ENCODE data around the gene TUBB2B. TPM values are rescaled to one million over a fixed set of nuclear protein-coding genes. Genes with fewer than 3 reads are reported as not detected.

TUBB2B gene
- 33.4 TPM for polyA plus RNA-seq (2012; ENCODE audit: low read depth, missing spikeins)

DNA sequence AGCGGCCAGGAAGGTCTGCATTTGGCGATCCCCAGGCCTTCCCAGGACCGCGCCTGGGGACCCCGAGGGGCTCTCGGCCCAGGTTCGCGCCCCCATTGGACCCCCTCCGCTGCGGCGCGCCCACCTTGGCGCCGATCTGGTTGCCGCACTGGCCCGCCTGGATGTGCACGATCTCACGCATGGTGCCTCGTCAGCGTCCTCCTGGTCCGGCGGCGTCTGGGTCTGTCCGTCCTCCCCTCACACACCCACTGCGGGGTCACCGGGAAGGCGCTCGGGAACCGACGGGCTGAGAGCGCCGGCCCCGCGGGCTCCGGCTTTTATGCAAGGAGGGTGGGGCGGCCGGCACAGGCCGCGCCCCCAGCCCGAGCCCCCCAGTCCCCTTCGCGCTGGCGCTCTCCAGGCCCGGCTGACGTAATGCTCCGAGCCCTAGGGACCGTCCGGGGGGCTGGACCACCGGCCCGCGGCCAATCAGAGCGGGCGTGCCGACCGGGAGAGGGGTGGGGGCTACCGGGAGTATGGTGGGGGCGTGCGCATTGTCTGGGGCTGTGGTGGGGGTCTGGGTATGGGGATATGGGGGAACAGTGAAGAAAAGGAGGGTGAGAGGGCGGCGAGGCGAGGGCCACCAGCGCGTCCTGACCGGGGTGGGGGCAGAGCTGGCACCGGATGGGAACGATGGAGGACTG is at the start of gene TUBB2B:
Gene TUBB2B, minus strand, starts transcription at position 291 of the 683 bp plus-strand sequence. Its CDS starts 110 bp downstream, at position 181.
- DNase-seq (ENCODE audit: insufficient read length, low spot score), result no peak
- TF ChIP-seq POLR2AphosphoS5 (IDR thresholded peaks at IDR 0.05; ENCODE audit: low read depth, low read length) (no peak), SPI1 (IDR thresholded peaks at IDR 0.05; ENCODE audit: low read depth, low read length) (no peak), PAX5 (IDR thresholded peaks at IDR 0.05; ENCODE audit: insufficient read depth, low read length, severe bottlenecking) (no peak), TAF1 (IDR thresholded peaks at IDR 0.05; ENCODE audit: low read depth, low read length) (no peak), POU2F2 (IDR thresholded peaks at IDR 0.05; ENCODE audit: low read depth, low read length) (no peak), POLR2A (IDR thresholded peaks at IDR 0.05; ENCODE audit: low read depth, low read length) (no peak)
- FAIRE-seq, result peak; percentile 26

DNA sequence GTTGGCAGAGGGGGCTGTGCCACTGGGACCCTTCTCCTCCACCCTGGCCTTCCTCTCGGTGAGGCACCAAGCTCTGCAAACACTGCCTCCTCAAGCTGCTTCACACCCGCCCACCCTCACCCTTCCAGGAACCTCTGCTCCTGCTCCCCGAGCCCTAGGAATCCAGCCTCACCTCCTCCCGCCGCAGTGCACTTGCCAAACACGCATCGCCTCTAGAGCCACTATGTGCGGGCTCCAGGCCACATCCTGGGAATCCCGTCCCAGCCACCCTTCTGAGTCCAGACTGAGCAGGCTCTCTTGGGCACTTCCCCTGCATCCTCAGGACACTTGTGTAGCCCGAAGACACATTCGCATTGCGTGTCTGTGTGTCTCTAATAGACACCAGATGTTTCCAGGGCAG is 49.8 kb upstream of the TUBB2B start:
- TF ChIP-seq POLR2AphosphoS5 (IDR thresholded peaks at IDR 0.05; ENCODE audit: low read depth, low read length), result no peak
- TF ChIP-seq POU2F2 (IDR thresholded peaks at IDR 0.05; ENCODE audit: low read depth, low read length), result no peak
- no peak for TF ChIP-seq POLR2A (IDR thresholded peaks at IDR 0.05; ENCODE audit: low read depth, low read length)
- DNase-seq (ENCODE audit: insufficient read length, low spot score) (no peak), FAIRE-seq (no peak)

DNA sequence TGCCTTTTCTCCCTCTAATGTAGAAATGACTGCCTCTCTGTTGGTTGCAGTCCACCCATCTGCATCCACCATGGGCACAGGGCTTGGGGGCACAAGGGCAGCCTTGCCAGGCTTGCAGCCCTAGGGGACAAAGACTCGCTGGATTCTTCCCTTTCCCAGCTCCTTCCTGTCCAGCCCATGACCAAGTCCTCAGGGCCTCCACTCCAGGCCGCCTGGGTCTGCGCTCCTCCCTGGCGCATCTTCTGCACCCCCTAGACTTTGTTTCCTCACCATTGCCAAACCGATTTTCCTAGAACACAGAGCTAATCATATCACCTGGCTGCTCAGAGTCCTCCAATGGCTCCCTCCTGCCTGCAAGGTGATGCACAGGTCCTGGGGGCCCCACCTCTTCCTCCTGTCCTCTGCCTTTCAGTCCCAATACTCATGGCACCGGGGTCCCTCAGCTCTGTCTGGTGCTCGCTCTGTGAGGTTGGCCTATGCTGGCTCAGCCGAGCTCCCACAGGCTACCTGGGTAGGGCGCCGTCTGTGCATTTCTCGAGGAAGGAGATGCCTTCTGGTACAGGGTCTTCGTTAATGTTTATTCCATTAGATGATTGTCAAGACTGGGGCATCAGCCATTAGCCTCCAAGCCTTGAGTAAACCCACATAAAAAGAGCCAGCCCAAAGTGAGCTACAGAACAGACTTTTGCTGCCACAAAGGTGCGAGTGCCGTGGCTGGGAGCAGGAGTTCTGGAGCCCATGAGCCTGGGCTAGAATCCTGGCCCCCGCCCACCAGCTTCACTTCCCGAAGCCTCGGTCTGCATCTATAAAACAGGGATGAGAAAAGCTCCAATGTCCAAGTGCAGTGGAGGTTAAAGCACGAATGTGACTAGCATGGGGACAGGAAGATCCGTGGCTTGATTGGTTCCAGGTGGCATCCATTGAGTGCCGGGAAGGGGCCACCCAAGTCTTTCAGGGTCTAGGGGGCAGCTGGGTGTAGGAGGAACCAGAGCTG is 49.0 kb upstream of the TUBB2B start:
- TF ChIP-seq TAF1 (IDR thresholded peaks at IDR 0.05; ENCODE audit: low read depth, low read length) (no peak), POLR2A (IDR thresholded peaks at IDR 0.05; ENCODE audit: low read depth, low read length) (no peak), SPI1 (IDR thresholded peaks at IDR 0.05; ENCODE audit: low read depth, low read length) (no peak), PAX5 (IDR thresholded peaks at IDR 0.05; ENCODE audit: insufficient read depth, low read length, severe bottlenecking) (no peak), POU2F2 (IDR thresholded peaks at IDR 0.05; ENCODE audit: low read depth, low read length) (no peak), POLR2AphosphoS5 (IDR thresholded peaks at IDR 0.05; ENCODE audit: low read depth, low read length) (no peak)
- FAIRE-seq (no peak), DNase-seq (ENCODE audit: insufficient read length, low spot score) (no peak)

DNA sequence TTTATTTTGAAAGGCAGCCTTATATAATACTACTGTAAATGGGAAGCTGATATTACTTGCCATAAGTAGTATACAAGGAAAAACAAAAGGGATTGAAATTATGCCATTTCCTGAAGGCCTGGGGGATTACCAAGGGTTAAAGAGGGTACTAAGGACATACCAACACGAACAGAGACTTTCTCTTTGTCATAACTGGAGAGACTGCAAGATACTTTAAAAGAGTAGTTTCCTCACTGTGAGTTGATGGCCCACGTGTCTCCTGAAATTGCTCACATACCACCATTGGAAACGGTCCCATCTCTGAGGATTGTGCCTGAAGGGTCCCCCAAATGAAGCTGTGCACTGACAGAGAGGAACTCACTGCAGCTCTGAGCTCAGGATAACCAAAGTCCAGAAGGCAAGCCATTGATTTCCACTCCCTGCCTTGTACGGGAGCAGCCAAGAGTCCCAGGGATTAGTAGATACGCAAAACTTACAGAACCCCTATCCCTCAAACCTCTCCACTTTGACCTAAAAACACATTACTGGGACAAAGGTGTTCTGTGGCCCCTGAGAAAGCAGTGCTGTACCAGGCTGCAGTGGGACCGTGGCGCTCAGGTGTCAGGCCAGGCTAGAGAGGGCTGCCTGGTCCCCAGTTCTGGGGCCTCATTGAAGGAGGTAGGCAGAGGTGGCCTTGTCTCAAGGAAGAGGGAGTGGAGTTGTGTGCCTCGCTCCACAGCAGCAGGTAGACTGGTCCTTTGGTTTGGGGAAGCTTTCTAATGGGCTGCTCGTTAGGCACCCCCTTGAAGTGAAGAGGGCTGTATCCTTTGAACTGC is 46.5 kb upstream of the TUBB2B start:
- TF ChIP-seq TAF1 (IDR thresholded peaks at IDR 0.05; ENCODE audit: low read depth, low read length) (no peak), PAX5 (IDR thresholded peaks at IDR 0.05; ENCODE audit: insufficient read depth, low read length, severe bottlenecking) (no peak), POLR2AphosphoS5 (IDR thresholded peaks at IDR 0.05; ENCODE audit: low read depth, low read length) (no peak), POU2F2 (IDR thresholded peaks at IDR 0.05; ENCODE audit: low read depth, low read length) (no peak), POLR2A (IDR thresholded peaks at IDR 0.05; ENCODE audit: low read depth, low read length) (no peak), SPI1 (IDR thresholded peaks at IDR 0.05; ENCODE audit: low read depth, low read length) (no peak)
- no peak for FAIRE-seq
- DNase-seq (ENCODE audit: insufficient read length, low spot score), result no peak

DNA sequence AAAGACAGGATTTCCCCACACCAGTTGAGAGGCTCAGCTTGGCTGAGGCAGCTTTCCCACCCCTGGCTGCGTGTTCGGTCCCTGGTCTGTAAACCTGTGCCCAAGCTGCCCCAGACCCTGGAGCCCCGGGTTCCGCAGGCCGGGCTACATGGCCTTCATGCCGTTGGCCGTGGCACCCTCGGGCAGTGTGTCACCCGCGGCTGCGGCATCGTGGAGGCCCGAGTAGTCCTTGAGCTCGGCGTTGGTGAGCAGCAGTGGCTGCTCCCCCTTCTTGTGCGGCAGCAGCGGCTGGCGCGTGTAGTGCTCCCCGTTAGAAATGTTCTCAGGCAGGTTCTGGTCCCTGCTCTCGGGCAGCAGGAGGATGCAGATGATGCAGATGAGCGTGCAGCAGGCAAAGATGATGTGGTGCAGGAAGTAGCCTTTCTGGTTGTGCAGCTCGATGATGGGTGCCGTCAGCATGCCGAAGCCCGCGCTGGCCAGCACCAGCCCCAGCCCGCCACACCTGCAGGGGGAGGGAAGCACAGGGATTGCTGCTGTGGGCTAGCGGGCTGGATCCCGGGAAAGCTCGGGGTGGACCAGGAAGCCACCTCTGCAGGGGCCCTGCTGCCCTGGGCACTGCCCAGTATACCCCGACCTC is 45.6 kb upstream of the TUBB2B start:
- no peak for FAIRE-seq
- no peak for TF ChIP-seq PAX5 (IDR thresholded peaks at IDR 0.05; ENCODE audit: insufficient read depth, low read length, severe bottlenecking)
- no peak for TF ChIP-seq TAF1 (IDR thresholded peaks at IDR 0.05; ENCODE audit: low read depth, low read length)
- TF ChIP-seq POLR2AphosphoS5 (IDR thresholded peaks at IDR 0.05; ENCODE audit: low read depth, low read length), result no peak
- TF ChIP-seq POLR2A (IDR thresholded peaks at IDR 0.05; ENCODE audit: low read depth, low read length), result no peak
- TF ChIP-seq SPI1 (IDR thresholded peaks at IDR 0.05; ENCODE audit: low read depth, low read length), result no peak
- no peak for TF ChIP-seq POU2F2 (IDR thresholded peaks at IDR 0.05; ENCODE audit: low read depth, low read length)
- no peak for DNase-seq (ENCODE audit: insufficient read length, low spot score)

DNA sequence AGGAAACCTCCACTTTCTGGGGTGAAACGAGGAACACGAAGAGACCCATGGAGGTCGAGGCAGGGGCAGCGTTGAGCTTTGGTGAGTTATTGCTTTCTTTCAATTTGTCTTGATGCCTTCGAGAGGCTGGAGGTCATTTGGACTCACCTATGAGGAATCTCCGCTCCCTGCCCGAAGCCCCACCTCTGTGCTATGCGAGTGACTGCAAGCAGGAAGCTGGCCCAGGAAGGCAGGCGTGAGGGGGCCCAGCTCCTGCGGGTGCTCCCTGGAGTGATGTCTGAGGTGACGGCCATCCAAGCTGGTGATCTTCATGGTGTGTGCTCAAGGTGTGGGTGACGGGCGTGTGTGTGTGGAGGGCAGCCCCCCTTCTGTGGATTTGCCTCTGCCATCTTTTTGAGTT is 44.3 kb upstream of the TUBB2B start:
- no peak for TF ChIP-seq POU2F2 (IDR thresholded peaks at IDR 0.05; ENCODE audit: low read depth, low read length)
- no peak for TF ChIP-seq PAX5 (IDR thresholded peaks at IDR 0.05; ENCODE audit: insufficient read depth, low read length, severe bottlenecking)
- no peak for TF ChIP-seq POLR2AphosphoS5 (IDR thresholded peaks at IDR 0.05; ENCODE audit: low read depth, low read length)
- TF ChIP-seq TAF1 (IDR thresholded peaks at IDR 0.05; ENCODE audit: low read depth, low read length), result no peak
- no peak for TF ChIP-seq SPI1 (IDR thresholded peaks at IDR 0.05; ENCODE audit: low read depth, low read length)
- no peak for TF ChIP-seq POLR2A (IDR thresholded peaks at IDR 0.05; ENCODE audit: low read depth, low read length)
- FAIRE-seq (no peak), DNase-seq (ENCODE audit: insufficient read length, low spot score) (no peak)

DNA sequence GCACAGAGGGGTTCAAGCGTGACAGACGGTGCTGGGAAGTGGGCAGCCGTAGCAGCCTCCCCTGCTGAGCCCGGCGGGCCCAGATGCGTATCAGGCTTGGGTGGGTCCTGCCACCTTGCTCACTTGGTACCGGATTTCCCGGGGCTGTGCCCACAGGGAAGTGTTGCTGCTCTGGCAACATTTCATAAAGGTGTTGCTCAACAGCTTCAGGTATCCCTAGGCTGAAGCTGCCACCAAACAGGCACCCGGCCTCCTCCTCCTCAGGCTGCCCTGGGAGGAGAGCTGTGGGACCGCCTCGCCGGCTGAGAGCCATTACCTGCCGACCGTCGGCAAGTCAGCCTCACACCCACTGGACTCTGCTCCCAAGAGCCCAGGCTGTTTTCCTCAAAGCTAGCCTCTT is 42.8 kb upstream of the TUBB2B start:
- no peak for DNase-seq (ENCODE audit: insufficient read length, low spot score)
- TF ChIP-seq TAF1 (IDR thresholded peaks at IDR 0.05; ENCODE audit: low read depth, low read length) (no peak), POU2F2 (IDR thresholded peaks at IDR 0.05; ENCODE audit: low read depth, low read length) (no peak), SPI1 (IDR thresholded peaks at IDR 0.05; ENCODE audit: low read depth, low read length) (no peak), POLR2AphosphoS5 (IDR thresholded peaks at IDR 0.05; ENCODE audit: low read depth, low read length) (no peak), PAX5 (IDR thresholded peaks at IDR 0.05; ENCODE audit: insufficient read depth, low read length, severe bottlenecking) (no peak), POLR2A (IDR thresholded peaks at IDR 0.05; ENCODE audit: low read depth, low read length) (no peak)
- FAIRE-seq, result no peak

DNA sequence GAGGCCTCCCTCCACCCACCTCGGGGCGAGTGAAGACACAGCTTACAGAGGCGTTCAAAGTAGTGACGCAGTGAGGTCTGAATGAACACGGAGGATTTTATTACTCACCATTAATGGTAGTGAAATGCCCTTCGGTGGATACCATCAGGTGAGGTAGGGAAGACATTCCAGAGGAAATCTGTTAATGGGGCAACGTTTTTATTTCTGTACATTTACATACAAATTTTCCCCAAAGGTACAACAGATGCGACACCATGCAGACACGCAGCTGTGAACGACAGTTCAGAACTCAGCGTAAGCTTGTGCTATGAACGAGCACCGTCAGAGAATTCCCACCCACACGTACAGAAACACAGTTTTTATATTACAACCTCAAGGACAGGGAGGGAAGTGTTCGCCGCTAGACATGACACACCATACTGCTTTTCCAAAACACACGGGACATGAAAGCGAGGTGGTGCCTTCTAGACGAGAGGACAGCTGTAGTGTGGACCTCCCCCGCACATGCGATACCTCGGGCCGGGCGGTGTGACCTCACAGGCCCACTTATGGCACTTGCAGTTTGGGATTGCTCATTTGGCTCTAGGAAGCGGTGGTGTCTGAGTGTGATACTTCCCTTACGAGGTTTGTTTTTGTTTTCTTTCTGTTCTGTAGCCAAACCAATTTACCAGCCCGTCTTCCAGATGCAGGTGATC is 42.0 kb upstream of the TUBB2B start:
- DNase-seq (ENCODE audit: insufficient read length, low spot score) (no peak), FAIRE-seq (no peak)
- TF ChIP-seq POLR2A (IDR thresholded peaks at IDR 0.05; ENCODE audit: low read depth, low read length) (no peak), TAF1 (IDR thresholded peaks at IDR 0.05; ENCODE audit: low read depth, low read length) (no peak), POU2F2 (IDR thresholded peaks at IDR 0.05; ENCODE audit: low read depth, low read length) (no peak), POLR2AphosphoS5 (IDR thresholded peaks at IDR 0.05; ENCODE audit: low read depth, low read length) (no peak), SPI1 (IDR thresholded peaks at IDR 0.05; ENCODE audit: low read depth, low read length) (no peak), PAX5 (IDR thresholded peaks at IDR 0.05; ENCODE audit: insufficient read depth, low read length, severe bottlenecking) (no peak)
